Inflammatory macrophage treated with lipopolysaccharide for 1 hour (primary cell): Measurements from ENCODE around the gene TMEM150B.

Source experiments
- DNase-seq, 2 donors: peaks; one replicate each; pipeline ENCODE4 v3.0.0-alpha.2; 2020 to 2022

TMEM150B gene

GRCh38 chr19:55325172-55325571 lies at the start of gene TMEM150B:
TSS of gene TMEM150B (minus strand) at chr19:55325341. CDS start at chr19:55321036, 4,305 bp downstream.
- peak; percentile 73 to 77 for DNase-seq

- DNase-seq: no peak
Measured at GRCh38 chr19:55373993-55374757, 49.0 kb upstream of the TMEM150B start.

- no peak for DNase-seq
Measured at GRCh38 chr19:55373306-55373992, 48.3 kb upstream of the TMEM150B start.

GRCh38 chr19:55372316-55373081 lies 47.4 kb upstream of the TMEM150B start:
- DNase-seq: no peak

GRCh38 chr19:55370305-55370988 lies 45.3 kb upstream of the TMEM150B start, which contains the start of gene IL11:
TSS of gene IL11 (minus strand) at chr19:55370463. CDS start at chr19:55370310, 153 bp downstream.
- no peak for DNase-seq

- no peak for DNase-seq
Measured at GRCh38 chr19:55369653-55370304, 44.6 kb upstream of the TMEM150B start.

GRCh38 chr19:55368701-55369563 lies 43.8 kb upstream of the TMEM150B start:
- peak; percentile 33 to 60 for DNase-seq

- DNase-seq: no peak
Measured at GRCh38 chr19:55368106-55368505, 43.0 kb upstream of the TMEM150B start.

- DNase-seq: no peak
Measured at GRCh38 chr19:55366790-55367189, 41.6 kb upstream of the TMEM150B start.

- DNase-seq: no peak
Measured at GRCh38 chr19:55365964-55366363, 40.8 kb upstream of the TMEM150B start.

GRCh38 chr19:55365245-55365644 lies 40.1 kb upstream of the TMEM150B start:
- no peak for DNase-seq

- no peak for DNase-seq
Measured at GRCh38 chr19:55362990-55363716, 38.0 kb upstream of the TMEM150B start, which contains the start of gene GARIN5B. TSS of gene GARIN5B (minus strand) at chr19:55363260. CDS start at chr19:55363066, 194 bp downstream.

- no peak for DNase-seq
Measured at GRCh38 chr19:55362174-55362989, 37.2 kb upstream of the TMEM150B start.

GRCh38 chr19:55360902-55361301 lies 35.8 kb upstream of the TMEM150B start:
- no peak for DNase-seq

GRCh38 chr19:55358943-55359908 lies 34.1 kb upstream of the TMEM150B start:
- no peak for DNase-seq

GRCh38 chr19:55358493-55358892 lies 33.4 kb upstream of the TMEM150B start:
- DNase-seq: no peak

GRCh38 chr19:55355213-55355821 lies 30.2 kb upstream of the TMEM150B start:
- DNase-seq: no peak
